K562 (cell line): ENCODE measurements around the gene TMEM50B. TPM values are rescaled to one million over a fixed set of nuclear protein-coding genes. Genes with fewer than 3 reads are reported as not detected.

Experiments
- AFF4 ChIP-seq: sonication (generic); formaldehyde crosslinking; IDR thresholded peaks from 2 replicates; pipeline ENCODE4 v1.8.0; 2023; ENCODE audit warnings: mild to moderate bottlenecking, missing genetic modification reagents
- CBX5 ChIP-seq: IDR thresholded peaks from 2 replicates; pipeline ENCODE4 v1.6.1; 2014; ENCODE audit warnings: low read depth, borderline replicate concordance
- CBX8 ChIP-seq: fragments of 200-600 bp; sonication (generic); IDR thresholded peaks from 2 replicates; pipeline ENCODE4 v1.6.1; 2012; ENCODE audit warnings: borderline replicate concordance, mixed run types, low read depth, mild to moderate bottlenecking, moderate library complexity, mixed read lengths, low read length, control low read depth, inconsistent platforms; ENCODE audit not compliant: poor library complexity, severe bottlenecking; ENCODE audit errors: extremely low read depth
- ETV1 ChIP-seq: fragments of 450-650 bp; conservative IDR thresholded peaks from 2 replicates; pipeline ENCODE4 v1.6.1; 2016; ENCODE audit warnings: missing genetic modification characterization, control low read depth, low read depth, missing compliant biosample characterization
- HIVEP1 ChIP-seq: fragments of 250-450 bp; sonication (Bioruptor Pico); IDR thresholded peaks from 2 replicates; pipeline ENCODE4 v1.4.0; 2020; ENCODE audit warnings: mild to moderate bottlenecking
- SUPT5H ChIP-seq: fragments of 450-650 bp; IDR thresholded peaks from 2 replicates; pipeline ENCODE4 v1.6.1; 2016
- U2AF1 ChIP-seq: fragments of 200-400 bp; formaldehyde crosslinking; optimal IDR thresholded peaks from 2 replicates; pipeline ENCODE3; 2017; ENCODE audit warnings: mild to moderate bottlenecking, low read depth, low read length, moderate library complexity
- ZNF165 ChIP-seq: fragments of 250-450 bp; sonication (Bioruptor Pico); IDR thresholded peaks from 2 replicates; pipeline ENCODE4 v1.4.0; 2020; ENCODE audit warnings: borderline replicate concordance
- polyA plus RNA-seq, 8 experiments: library from polyadenylated mRNA; depleted of rRNA in 4 of 8; stranded (reverse) in 5 of 8; unstranded in 3 of 8; fragments of >200 nt; fragmentation: Nextera tagmentation in 2 of 8; fragmentation: Illumina TruSeq in 1 of 8; extraction: Ambion mirVana in 2 of 8; extraction: Trizol in 1 of 8; gene quantifications; 2 replicates each; pipeline versions ENCODE4 v1.2.1 to v1.2.3, GENCODE V29; 2011 to 2014; ENCODE audit warnings: inconsistent platforms in 1 of 8, missing spikeins in 1 of 8
- total RNA-seq, 7 experiments: library from RNA; depleted of rRNA in 6 of 7; stranded (reverse); fragments of >200 nt in 6 of 7; fragmentation: Illumina TruSeq in 2 of 7; extraction: Trizol in 2 of 7; gene quantifications; 2 replicates each; pipeline versions ENCODE4 v1.2.1 to v1.2.3, GENCODE V29; 2011 to 2021; ENCODE audit warnings: low replicate concordance in 1 of 7
- TF ChIP-seq, protein P1 (sequence below): fragments of 200-800 bp; sonication (Bioruptor generic); IDR thresholded peaks from 2 replicates; pipeline ENCODE4 v1.6.1; 2017; ENCODE audit warnings: missing genetic modification characterization, missing compliant biosample characterization
- TF ChIP-seq, protein P2 (sequence below): fragments of 250-450 bp; sonication (Bioruptor Pico); IDR thresholded peaks from 2 replicates; pipeline ENCODE4 v1.5.0; 2021
- TF ChIP-seq, protein P3 (sequence below): fragments of 250-450 bp; sonication (Bioruptor Pico); IDR thresholded peaks from 2 replicates; pipeline ENCODE4 v1.8.0; 2022; ENCODE audit warnings: inconsistent platforms, mild to moderate bottlenecking, moderate library complexity, borderline replicate concordance
- TF ChIP-seq, protein P4 (sequence below): fragments of 450-650 bp; IDR thresholded peaks from 2 replicates; pipeline ENCODE4 v1.7.0; 2016; ENCODE audit warnings: borderline replicate concordance
- TF ChIP-seq, protein P5 (sequence below): sonication (generic); formaldehyde crosslinking; IDR thresholded peaks from 2 replicates; pipeline ENCODE4 v1.8.0; 2022; ENCODE audit warnings: missing genetic modification reagents, mild to moderate bottlenecking, borderline replicate concordance

The TMEM50B gene
- total and polyA plus RNA-seq, 9 of the 15 experiments (the other 6 are each of a cell fraction or from before 2014, with no cell fraction given), result 20.5 to 64.6 (median 28.9) TPM

DNA sequence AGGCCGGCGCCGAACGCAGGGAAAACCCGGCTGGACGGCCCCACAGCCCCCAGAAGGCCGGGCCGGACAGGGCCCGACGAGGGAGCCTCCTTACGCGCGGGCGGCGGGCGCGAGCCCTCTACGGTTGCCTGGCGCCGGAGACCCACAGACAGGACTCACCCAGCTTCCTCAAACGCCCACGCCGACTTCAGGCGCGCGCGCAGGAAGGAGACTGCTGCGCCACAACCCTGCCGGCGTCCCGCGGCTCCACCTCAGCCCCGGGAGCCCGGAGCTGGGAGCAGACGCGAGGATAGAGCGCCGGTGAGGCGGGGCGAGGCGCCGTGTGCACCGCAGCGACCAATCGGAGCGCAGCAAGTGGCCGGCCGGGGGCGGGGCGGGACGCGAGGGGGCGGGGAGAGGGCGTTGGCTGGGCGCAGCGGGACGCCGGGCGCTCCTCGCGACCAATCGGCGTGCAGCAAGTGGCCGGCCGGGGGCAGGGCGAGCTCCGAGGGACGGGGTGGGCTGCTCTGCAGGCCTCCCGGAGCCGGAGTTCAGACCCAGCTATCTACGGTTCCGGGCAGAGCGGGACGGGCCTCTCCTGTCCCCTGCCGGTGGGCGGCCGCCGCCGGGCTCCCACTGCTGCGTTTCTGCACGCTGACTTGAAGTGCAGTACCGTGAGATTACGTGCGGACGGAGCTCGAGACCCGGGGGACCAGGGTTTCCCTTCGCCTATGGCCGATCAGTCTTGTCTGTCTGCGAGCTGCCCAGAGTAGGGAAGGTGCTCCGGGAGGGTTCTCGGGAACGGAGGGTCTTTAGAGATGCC lies at the start of gene TMEM50B (continued):
- peak; percentile 88 for TF ChIP-seq SUPT5H
- no peak for TF ChIP-seq U2AF1
- TF ChIP-seq, protein P1, sequence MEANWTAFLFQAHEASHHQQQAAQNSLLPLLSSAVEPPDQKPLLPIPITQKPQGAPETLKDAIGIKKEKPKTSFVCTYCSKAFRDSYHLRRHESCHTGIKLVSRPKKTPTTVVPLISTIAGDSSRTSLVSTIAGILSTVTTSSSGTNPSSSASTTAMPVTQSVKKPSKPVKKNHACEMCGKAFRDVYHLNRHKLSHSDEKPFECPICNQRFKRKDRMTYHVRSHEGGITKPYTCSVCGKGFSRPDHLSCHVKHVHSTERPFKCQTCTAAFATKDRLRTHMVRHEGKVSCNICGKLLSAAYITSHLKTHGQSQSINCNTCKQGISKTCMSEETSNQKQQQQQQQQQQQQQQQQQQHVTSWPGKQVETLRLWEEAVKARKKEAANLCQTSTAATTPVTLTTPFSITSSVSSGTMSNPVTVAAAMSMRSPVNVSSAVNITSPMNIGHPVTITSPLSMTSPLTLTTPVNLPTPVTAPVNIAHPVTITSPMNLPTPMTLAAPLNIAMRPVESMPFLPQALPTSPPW, result peak; percentile 86
- TF ChIP-seq ETV1 (tag), result peak; percentile 57
- no peak for TF ChIP-seq ZNF165 (CRISPR knock-in tag)
- no peak for TF ChIP-seq CBX8
- TF ChIP-seq, protein P2, sequence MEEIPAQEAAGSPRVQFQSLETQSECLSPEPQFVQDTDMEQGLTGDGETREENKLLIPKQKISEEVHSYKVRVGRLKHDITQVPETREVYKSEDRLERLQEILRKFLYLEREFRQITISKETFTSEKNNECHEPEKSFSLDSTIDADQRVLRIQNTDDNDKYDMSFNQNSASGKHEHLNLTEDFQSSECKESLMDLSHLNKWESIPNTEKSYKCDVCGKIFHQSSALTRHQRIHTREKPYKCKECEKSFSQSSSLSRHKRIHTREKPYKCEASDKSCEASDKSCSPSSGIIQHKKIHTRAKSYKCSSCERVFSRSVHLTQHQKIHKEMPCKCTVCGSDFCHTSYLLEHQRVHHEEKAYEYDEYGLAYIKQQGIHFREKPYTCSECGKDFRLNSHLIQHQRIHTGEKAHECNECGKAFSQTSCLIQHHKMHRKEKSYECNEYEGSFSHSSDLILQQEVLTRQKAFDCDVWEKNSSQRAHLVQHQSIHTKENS (CRISPR knock-in tag), result no peak
- TF ChIP-seq AFF4 (CRISPR knock-in tag), result peak; percentile 88
- TF ChIP-seq, protein P3, sequence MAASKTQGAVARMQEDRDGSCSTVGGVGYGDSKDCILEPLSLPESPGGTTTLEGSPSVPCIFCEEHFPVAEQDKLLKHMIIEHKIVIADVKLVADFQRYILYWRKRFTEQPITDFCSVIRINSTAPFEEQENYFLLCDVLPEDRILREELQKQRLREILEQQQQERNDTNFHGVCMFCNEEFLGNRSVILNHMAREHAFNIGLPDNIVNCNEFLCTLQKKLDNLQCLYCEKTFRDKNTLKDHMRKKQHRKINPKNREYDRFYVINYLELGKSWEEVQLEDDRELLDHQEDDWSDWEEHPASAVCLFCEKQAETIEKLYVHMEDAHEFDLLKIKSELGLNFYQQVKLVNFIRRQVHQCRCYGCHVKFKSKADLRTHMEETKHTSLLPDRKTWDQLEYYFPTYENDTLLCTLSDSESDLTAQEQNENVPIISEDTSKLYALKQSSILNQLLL (CRISPR knock-in tag), result no peak
- no peak for TF ChIP-seq HIVEP1 (CRISPR knock-in tag)
- TF ChIP-seq, protein P4, sequence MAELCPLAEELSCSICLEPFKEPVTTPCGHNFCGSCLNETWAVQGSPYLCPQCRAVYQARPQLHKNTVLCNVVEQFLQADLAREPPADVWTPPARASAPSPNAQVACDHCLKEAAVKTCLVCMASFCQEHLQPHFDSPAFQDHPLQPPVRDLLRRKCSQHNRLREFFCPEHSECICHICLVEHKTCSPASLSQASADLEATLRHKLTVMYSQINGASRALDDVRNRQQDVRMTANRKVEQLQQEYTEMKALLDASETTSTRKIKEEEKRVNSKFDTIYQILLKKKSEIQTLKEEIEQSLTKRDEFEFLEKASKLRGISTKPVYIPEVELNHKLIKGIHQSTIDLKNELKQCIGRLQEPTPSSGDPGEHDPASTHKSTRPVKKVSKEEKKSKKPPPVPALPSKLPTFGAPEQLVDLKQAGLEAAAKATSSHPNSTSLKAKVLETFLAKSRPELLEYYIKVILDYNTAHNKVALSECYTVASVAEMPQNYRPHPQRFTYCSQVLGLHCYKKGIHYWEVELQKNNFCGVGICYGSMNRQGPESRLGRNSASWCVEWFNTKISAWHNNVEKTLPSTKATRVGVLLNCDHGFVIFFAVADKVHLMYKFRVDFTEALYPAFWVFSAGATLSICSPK, result no peak
- TF ChIP-seq, protein P5, sequence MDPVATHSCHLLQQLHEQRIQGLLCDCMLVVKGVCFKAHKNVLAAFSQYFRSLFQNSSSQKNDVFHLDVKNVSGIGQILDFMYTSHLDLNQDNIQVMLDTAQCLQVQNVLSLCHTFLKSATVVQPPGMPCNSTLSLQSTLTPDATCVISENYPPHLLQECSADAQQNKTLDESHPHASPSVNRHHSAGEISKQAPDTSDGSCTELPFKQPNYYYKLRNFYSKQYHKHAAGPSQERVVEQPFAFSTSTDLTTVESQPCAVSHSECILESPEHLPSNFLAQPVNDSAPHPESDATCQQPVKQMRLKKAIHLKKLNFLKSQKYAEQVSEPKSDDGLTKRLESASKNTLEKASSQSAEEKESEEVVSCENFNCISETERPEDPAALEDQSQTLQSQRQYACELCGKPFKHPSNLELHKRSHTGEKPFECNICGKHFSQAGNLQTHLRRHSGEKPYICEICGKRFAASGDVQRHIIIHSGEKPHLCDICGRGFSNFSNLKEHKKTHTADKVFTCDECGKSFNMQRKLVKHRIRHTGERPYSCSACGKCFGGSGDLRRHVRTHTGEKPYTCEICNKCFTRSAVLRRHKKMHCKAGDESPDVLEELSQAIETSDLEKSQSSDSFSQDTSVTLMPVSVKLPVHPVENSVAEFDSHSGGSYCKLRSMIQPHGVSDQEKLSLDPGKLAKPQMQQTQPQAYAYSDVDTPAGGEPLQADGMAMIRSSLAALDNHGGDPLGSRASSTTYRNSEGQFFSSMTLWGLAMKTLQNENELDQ (CRISPR knock-in tag), result no peak
- TF ChIP-seq CBX5, result 0 out of 2 replicates have a peak, but pooled peaks have one; percentile 44
